Tibial nerve (tissue), 4 donors: Measurements from ENCODE around the gene SNTB2.
A peak's percentile ranks its signal among the peaks of the same experiment; 100 is the strongest.

Experiments used
- CTCF ChIP-seq, 5 experiments: fragments of 200-600 bp in 3 of 5; fragments of 450-650 bp in 2 of 5; sonication (generic) in 3 of 5; IDR thresholded peaks; one replicate each; pipeline ENCODE4 v1.5.1; 2016 to 2019; ENCODE audit warnings: antibody characterized with exemption in 5 of 5, mild to moderate bottlenecking in 3 of 5, moderate library complexity in 2 of 5
- EP300 ChIP-seq, 2 donors: sonication (generic); formaldehyde crosslinking; IDR thresholded peaks; one replicate each; pipeline ENCODE4 v1.6.1; 2017; ENCODE audit warnings: antibody characterized with exemption in 2 of 2, mild to moderate bottlenecking in 1 of 2

GRCh38 chr16:69171325-69172084 lies 15.5 kb upstream of the SNTB2 start:
- TF ChIP-seq EP300 (IDR thresholded peaks at IDR 0.05) (peak in 1 of 2 donors; percentile 9), CTCF (IDR thresholded peaks at IDR 0.05) (no peak)
